22Rv1 (cell line): ENCODE measurements around the gene NASP.

Source experiments
- ZFX ChIP-seq: fragments of 450-650 bp; IDR thresholded peaks from 2 replicates; pipeline ENCODE4 v1.6.1; 2017; ENCODE audit warnings: antibody characterized with exemption, borderline replicate concordance
- TF ChIP-seq, protein P1 (sequence below): fragments of 450-650 bp; IDR thresholded peaks from 2 replicates; pipeline ENCODE4 v1.5.1; 2017; ENCODE audit warnings: mild to moderate bottlenecking

DNA sequence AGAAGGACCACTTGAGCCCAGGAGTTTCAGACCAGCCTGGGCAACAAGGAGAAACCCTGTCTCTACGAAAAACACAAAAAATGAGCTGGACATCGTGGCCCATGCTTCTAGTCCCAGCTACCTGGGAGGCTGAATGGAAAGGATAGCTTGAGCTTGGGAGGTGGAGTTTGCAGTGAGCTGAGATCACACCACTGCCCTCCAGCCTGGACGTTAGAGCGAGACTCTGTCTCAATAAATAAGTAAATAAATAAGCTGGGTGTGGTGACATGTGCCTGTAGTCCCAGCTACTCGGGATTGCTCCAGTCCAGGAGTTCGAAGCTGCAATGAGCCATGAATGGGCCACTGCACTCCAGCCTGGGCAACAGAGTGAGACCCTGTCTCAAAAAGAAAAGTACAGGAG, 29.6 kb upstream of the NASP start:
- TF ChIP-seq, protein P1, sequence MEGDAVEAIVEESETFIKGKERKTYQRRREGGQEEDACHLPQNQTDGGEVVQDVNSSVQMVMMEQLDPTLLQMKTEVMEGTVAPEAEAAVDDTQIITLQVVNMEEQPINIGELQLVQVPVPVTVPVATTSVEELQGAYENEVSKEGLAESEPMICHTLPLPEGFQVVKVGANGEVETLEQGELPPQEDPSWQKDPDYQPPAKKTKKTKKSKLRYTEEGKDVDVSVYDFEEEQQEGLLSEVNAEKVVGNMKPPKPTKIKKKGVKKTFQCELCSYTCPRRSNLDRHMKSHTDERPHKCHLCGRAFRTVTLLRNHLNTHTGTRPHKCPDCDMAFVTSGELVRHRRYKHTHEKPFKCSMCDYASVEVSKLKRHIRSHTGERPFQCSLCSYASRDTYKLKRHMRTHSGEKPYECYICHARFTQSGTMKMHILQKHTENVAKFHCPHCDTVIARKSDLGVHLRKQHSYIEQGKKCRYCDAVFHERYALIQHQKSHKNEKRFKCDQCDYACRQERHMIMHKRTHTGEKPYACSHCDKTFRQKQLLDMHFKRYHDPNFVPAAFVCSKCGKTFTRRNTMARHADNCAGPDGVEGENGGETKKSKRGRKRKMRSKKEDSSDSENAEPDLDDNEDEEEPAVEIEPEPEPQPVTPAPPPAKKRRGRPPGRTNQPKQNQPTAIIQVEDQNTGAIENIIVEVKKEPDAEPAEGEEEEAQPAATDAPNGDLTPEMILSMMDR: no peak
- no peak for TF ChIP-seq ZFX
